NCI-H2171 treated with DMSO at 0.1 percent for 48 hours (cell line): ENCODE results near the gene TCF7L1.
"Not testable (repeated sequence)": the region's sequence is repeated elsewhere in the genome, so short reads cannot be mapped to it uniquely, and the experiment has no call there.

Source experiments
- DNase-seq: peaks from one replicate; lab custom pipeline; 2025; lab: John Stamatoyannopoulos, UW

Gene TCF7L1

GRCh38 chr2:85286918-85287317, 153.7 kb downstream of the TCF7L1 start:
- DNase-seq = no peak

GRCh38 chr2:85287721-85288120, 154.5 kb downstream of the TCF7L1 start:
- no peak for DNase-seq

GRCh38 chr2:85288244-85288725, 155.1 kb downstream of the TCF7L1 start:
- no peak for DNase-seq

- no peak for DNase-seq
These were observed 158.3 kb downstream of the TCF7L1 start for GRCh38 chr2:85291425-85292023.

- peak; percentile 35 for DNase-seq
These were observed 168.9 kb downstream of the TCF7L1 start for GRCh38 chr2:85302121-85302520.

GRCh38 chr2:85303780-85304531, 170.8 kb downstream of the TCF7L1 start:
- DNase-seq = no peak

- DNase-seq = no peak
These were observed 174.3 kb downstream of the TCF7L1 start for GRCh38 chr2:85307527-85307897.

- DNase-seq = no peak
These were observed 175.0 kb downstream of the TCF7L1 start for GRCh38 chr2:85308201-85308600.

GRCh38 chr2:85308896-85309555, 175.8 kb downstream of the TCF7L1 start:
- DNase-seq = peak; percentile 45

- DNase-seq = no peak
These were observed 176.6 kb downstream of the TCF7L1 start for GRCh38 chr2:85309699-85310321.

GRCh38 chr2:85310330-85310729, 177.1 kb downstream of the TCF7L1 start:
- no peak for DNase-seq

- DNase-seq = no peak
These were observed 179.2 kb downstream of the TCF7L1 start for GRCh38 chr2:85312404-85312803.

GRCh38 chr2:85314884-85315242, 181.7 kb downstream of the TCF7L1 start:
- no peak for DNase-seq

GRCh38 chr2:85315921-85316320, 182.7 kb downstream of the TCF7L1 start:
- DNase-seq = not testable (repeated sequence)

- no peak for DNase-seq
These were observed 185.3 kb downstream of the TCF7L1 start for GRCh38 chr2:85318222-85319074.

GRCh38 chr2:85319796-85320195, 186.6 kb downstream of the TCF7L1 start:
- no peak for DNase-seq

- no peak for DNase-seq
These were observed 190.3 kb downstream of the TCF7L1 start for GRCh38 chr2:85323351-85323987.

GRCh38 chr2:85323988-85324367, 190.8 kb downstream of the TCF7L1 start:
- DNase-seq = not testable (repeated sequence)

- DNase-seq = no peak
These were observed 191.7 kb downstream of the TCF7L1 start for GRCh38 chr2:85324639-85325465.

- no peak for DNase-seq
These were observed 192.2 kb downstream of the TCF7L1 start for GRCh38 chr2:85325466-85325811.
